Aorta (tissue), 5 donors: ENCODE results near the gene BNIP3. TPM values are rescaled to one million over a fixed set of nuclear protein-coding genes. Genes with fewer than 3 reads are reported as not detected.
A peak's percentile ranks its signal among the peaks of the same experiment; 100 is the strongest.

ENCODE experiments used
- ATAC-seq: fragments of 200-7000 bp; cut with Tn5 transposase; one replicate; pipeline ENCODE4 v1.9.1; 2022; ENCODE audit warnings: moderate library complexity; ENCODE audit not compliant: low FRiP score
- DNase-seq, 2 donors: peaks; one replicate each; pipeline ENCODE4 v3.0.0-alpha.2; 2020
- H3K27ac ChIP-seq, 2 donors: one replicate each; pipeline ENCODE4 v1.5.1; 2013; ENCODE audit warnings: low read length in 2 of 2, mild to moderate bottlenecking in 2 of 2, moderate library complexity in 2 of 2, control low read depth in 1 of 2, inconsistent platforms in 1 of 2, low read depth in 1 of 2
- H3K27me3 ChIP-seq, 2 donors: one replicate each; pipeline ENCODE4 v1.6.1; 2013; ENCODE audit warnings: control low read depth in 1 of 2, low read length in 1 of 2, mild to moderate bottlenecking in 1 of 2, moderate library complexity in 1 of 2; ENCODE audit not compliant: insufficient read depth in 2 of 2, control insufficient read depth in 1 of 2
- H3K36me3 ChIP-seq, 2 donors: one replicate each; pipeline ENCODE4 v1.6.1; 2013; ENCODE audit warnings: control low read depth in 1 of 2, low read length in 1 of 2, mild to moderate bottlenecking in 1 of 2; ENCODE audit not compliant: insufficient read depth in 2 of 2, control insufficient read depth in 1 of 2
- H3K4me1 ChIP-seq, 2 donors: one replicate each; pipeline ENCODE4 v1.6.1; 2013; ENCODE audit warnings: low read length in 2 of 2, control low read depth in 1 of 2, mild to moderate bottlenecking in 1 of 2, moderate library complexity in 1 of 2; ENCODE audit not compliant: insufficient read depth in 2 of 2, control insufficient read depth in 1 of 2
- H3K4me3 ChIP-seq, 2 donors: one replicate each; pipeline ENCODE4 v1.5.1; 2013; ENCODE audit warnings: low read length in 2 of 2, control low read depth in 1 of 2, mild to moderate bottlenecking in 1 of 2
- H3K9me3 ChIP-seq: one replicate; pipeline ENCODE4 v1.6.1; 2013; ENCODE audit warnings: mild to moderate bottlenecking, low read length; ENCODE audit not compliant: control insufficient read depth
- WGBS, 2 donors: extraction: QIAGEN DNeasy Blood & Tissue Kit; methylation state at CpG; one replicate each; pipeline ENCODE4 v1.1.7; 2013; 5-methylcytosine and 5-hydroxymethylcytosine counted together
- intact Hi-C, 2 donors: fragments of 100-400 bp; cut with DNase I; formaldehyde crosslinking; loops; one replicate each; pipeline versions ENCODE4 v1.14.2 to v1.15.0; 2022
- polyA plus RNA-seq, 2 donors: library from polyadenylated mRNA; stranded (reverse); fragments of 200-250 nt; gene quantifications; one replicate each; pipeline ENCODE4 v1.2.3, GENCODE V29; 2013
- total RNA-seq, 2 donors: library from RNA; stranded (reverse); fragmentation: NEBNext Ultra II Directional; extraction: Animal tissue kit (Norgen Biotek cat#: 25700); gene quantifications; one replicate each; pipeline ENCODE4 v1.2.1, GENCODE V29; 2021
- donor health status: healthy with polysubstance abuse.
- donor health status: Bipolar disorder and iron deficiency.
- donor health status: DM: no; HTN: no; CAD: no.
- donor health status: DM: no; HTN: no; CAD: no.
- donor health status: DM: yes; HTN: yes; CAD: no.

BNIP3 gene
- total and polyA plus RNA-seq, 4 donors = 17.3 to 32.7 (median 24.9) TPM

- Histone ChIP-seq H3K4me3 (no peak overlapping the region), H3K4me1 (no peaks in the 10 kb centered on the region), H3K36me3 (no peaks in the 10 kb centered on the region), H3K27me3 (no peaks in the 10 kb centered on the region), H3K27ac (no peak overlapping the region), H3K9me3 (no peaks in the 10 kb centered on the region)
- ATAC-seq = no peak
- no peak for DNase-seq
- intact Hi-C loops = no loop called here
- WGBS, 2 donors = 93% methylated on average over 24 of the region's 24 CpGs
Measured at GRCh38 chr10:132021046-132021445, 39.3 kb upstream of the BNIP3 start.

- WGBS, 2 donors = 83 to 85% methylated on average over 13 of the region's 13 CpGs
- intact Hi-C loops = no loop called here
Measured at GRCh38 chr10:132020456-132020855, 38.7 kb upstream of the BNIP3 start.

GRCh38 chr10:132019366-132019765 lies 37.6 kb upstream of the BNIP3 start:
- H3K36me3 ChIP-seq = no peaks in the 10 kb centered on the region
- ATAC-seq = peak; percentile 27
- no peak overlapping the region for H3K27ac ChIP-seq
- no peaks in the 10 kb centered on the region for H3K27me3 ChIP-seq
- intact Hi-C loops = no loop called here
- H3K9me3 ChIP-seq = no peaks in the 10 kb centered on the region
- H3K4me3 ChIP-seq = no peak overlapping the region
- 94 to 96% methylated on average over 7 of the region's 7 CpGs for WGBS, 2 donors
- DNase-seq = no peak
- H3K4me1 ChIP-seq = no peaks in the 10 kb centered on the region

More at GRCh38 chr10:132020456-132020855, 38.7 kb upstream of the BNIP3 start:
- H3K4me1 ChIP-seq = no peaks in the 10 kb centered on the region
- H3K27me3 ChIP-seq = no peaks in the 10 kb centered on the region
- ATAC-seq (no peak), DNase-seq (no peak)
- no peaks in the 10 kb centered on the region for H3K36me3 ChIP-seq
- no peak overlapping the region for H3K27ac ChIP-seq
- H3K9me3 ChIP-seq = no peaks in the 10 kb centered on the region
- H3K4me3 ChIP-seq = no peak overlapping the region

- DNase-seq (no peak), ATAC-seq (no peak)
- Histone ChIP-seq H3K9me3 (no peaks in the 10 kb centered on the region), H3K27me3 (no peaks in the 10 kb centered on the region), H3K27ac (no peak overlapping the region), H3K36me3 (no peaks in the 10 kb centered on the region), H3K4me1 (no peaks in the 10 kb centered on the region), H3K4me3 (no peak overlapping the region)
- intact Hi-C loops = no loop called here
- WGBS, 2 donors = 74 to 91% methylated on average over 5 of the region's 5 CpGs
Measured at GRCh38 chr10:132018446-132018845, 36.7 kb upstream of the BNIP3 start.

- Histone ChIP-seq H3K27me3 (no peaks in the 10 kb centered on the region), H3K9me3 (no peaks in the 10 kb centered on the region), H3K36me3 (no peaks in the 10 kb centered on the region), H3K27ac (no peak overlapping the region), H3K4me3 (no peak overlapping the region), H3K4me1 (no peaks in the 10 kb centered on the region)
- intact Hi-C loops = no loop called here
- WGBS, 2 donors = 71 to 77% methylated on average over 6 of the region's 6 CpGs
- no peak for ATAC-seq
- no peak for DNase-seq
Measured at GRCh38 chr10:132016514-132016913, 34.8 kb upstream of the BNIP3 start.

GRCh38 chr10:132011445-132011844 lies 29.7 kb upstream of the BNIP3 start:
- intact Hi-C loops = no loop called here
- no peak overlapping the region for H3K27ac ChIP-seq
- H3K4me3 ChIP-seq = no peak overlapping the region
- H3K36me3 ChIP-seq = no peaks in the 10 kb centered on the region
- H3K4me1 ChIP-seq = no peaks in the 10 kb centered on the region
- H3K27me3 ChIP-seq = no peaks in the 10 kb centered on the region
- ATAC-seq = no peak
- H3K9me3 ChIP-seq = no peaks in the 10 kb centered on the region
- WGBS, 2 donors = 86 to 89% methylated on average over 1 of the region's 1 CpG
- no peak for DNase-seq

- H3K27ac ChIP-seq = no peak overlapping the region
- no peak for ATAC-seq
- H3K4me1 ChIP-seq = no peaks in the 10 kb centered on the region
- H3K9me3 ChIP-seq = no peaks in the 10 kb centered on the region
- no peaks in the 10 kb centered on the region for H3K27me3 ChIP-seq
- no peak overlapping the region for H3K4me3 ChIP-seq
- no peak for DNase-seq
- intact Hi-C loops = no loop called here
- WGBS, 2 donors = 87 to 92% methylated on average over 6 of the region's 6 CpGs
- H3K36me3 ChIP-seq = no peaks in the 10 kb centered on the region
Measured at GRCh38 chr10:132011024-132011423, 29.3 kb upstream of the BNIP3 start.

- no peak for ATAC-seq
- H3K27ac ChIP-seq = no peak overlapping the region
- no peaks in the 10 kb centered on the region for H3K27me3 ChIP-seq
- no peaks in the 10 kb centered on the region for H3K36me3 ChIP-seq
- no peaks in the 10 kb centered on the region for H3K9me3 ChIP-seq
- no peak for DNase-seq
- no peak overlapping the region for H3K4me3 ChIP-seq
- H3K4me1 ChIP-seq = no peaks in the 10 kb centered on the region
- intact Hi-C loops = no loop called here
- 95 to 97% methylated on average over 2 of the region's 2 CpGs for WGBS, 2 donors
Measured at GRCh38 chr10:132010483-132010882, 28.8 kb upstream of the BNIP3 start.

- Histone ChIP-seq H3K9me3 (no peaks in the 10 kb centered on the region), H3K4me3 (no peak overlapping the region), H3K27ac (no peak overlapping the region), H3K27me3 (no peaks in the 10 kb centered on the region), H3K4me1 (no peaks in the 10 kb centered on the region), H3K36me3 (no peaks in the 10 kb centered on the region)
- intact Hi-C loops = no loop called here
- WGBS, 2 donors = 20 to 34% methylated on average over 3 of the region's 3 CpGs
- ATAC-seq (no peak), DNase-seq (no peak)
Measured at GRCh38 chr10:132009575-132009974, 27.9 kb upstream of the BNIP3 start.
